ENCODE measurements around the gene SLC25A17.
A peak's percentile ranks its signal among the peaks of the same experiment; 100 is the strongest.

Gene SLC25A17

GRCh38 chr22:40823426-40823825 is 4.3 kb upstream of the SLC25A17 start:
- Histone ChIP-seq H3K4me3 (ENCODE audit: insufficient read depth, low read depth, low read length, poor library complexity, severe bottlenecking) (no peak overlapping the region), H3K4me1 (ENCODE audit: control insufficient read depth, insufficient read depth, low read length, poor library complexity, severe bottlenecking) (no peaks in the 10 kb centered on the region), H3K27me3 (replicated peaks; ENCODE audit: control insufficient read depth, insufficient read depth, low read length, poor library complexity, severe bottlenecking) (no peaks in the 10 kb centered on the region), H3K27ac (ENCODE audit: insufficient read depth, low read length, poor library complexity, severe bottlenecking) (no peak overlapping the region), H3K36me3 (ENCODE audit: control insufficient read depth, insufficient read depth, low read length) (peaks cover 11% of the 10 kb centered on the region), H3K9me3 (ENCODE audit: control insufficient read depth, low read length) (no peaks in the 10 kb centered on the region)
- no peak for DNase-seq

GRCh38 chr22:40819599-40820140 is 524 bp upstream of the SLC25A17 start:
- no peak for DNase-seq
- H3K27ac ChIP-seq (ENCODE audit: insufficient read depth, low read length, poor library complexity, severe bottlenecking): peak overlapping the region; percentile 59

GRCh38 chr22:40818192-40818746 is 877 bp downstream of the SLC25A17 start:
- Histone ChIP-seq H3K4me3 (ENCODE audit: insufficient read depth, low read depth, low read length, poor library complexity, severe bottlenecking) (peak overlapping the region; percentile 100), H3K4me1 (ENCODE audit: control insufficient read depth, insufficient read depth, low read length, poor library complexity, severe bottlenecking) (peaks cover 7% of the 10 kb centered on the region), H3K9me3 (ENCODE audit: control insufficient read depth, low read length) (no peaks in the 10 kb centered on the region), H3K36me3 (ENCODE audit: control insufficient read depth, insufficient read depth, low read length) (no peaks in the 10 kb centered on the region), H3K27me3 (replicated peaks; ENCODE audit: control insufficient read depth, insufficient read depth, low read length, poor library complexity, severe bottlenecking) (no peaks in the 10 kb centered on the region), H3K27ac (ENCODE audit: insufficient read depth, low read length, poor library complexity, severe bottlenecking) (no peak overlapping the region)
- DNase-seq: no peak

More at GRCh38 chr22:40819599-40820140, 524 bp upstream of the SLC25A17 start:
- Histone ChIP-seq H3K9me3 (ENCODE audit: control insufficient read depth, low read length) (no peaks in the 10 kb centered on the region), H3K27me3 (replicated peaks; ENCODE audit: control insufficient read depth, insufficient read depth, low read length, poor library complexity, severe bottlenecking) (no peaks in the 10 kb centered on the region), H3K36me3 (ENCODE audit: control insufficient read depth, insufficient read depth, low read length) (peaks cover 6% of the 10 kb centered on the region), H3K4me1 (ENCODE audit: control insufficient read depth, insufficient read depth, low read length, poor library complexity, severe bottlenecking) (peaks cover 7% of the 10 kb centered on the region), H3K4me3 (ENCODE audit: insufficient read depth, low read depth, low read length, poor library complexity, severe bottlenecking) (peak overlapping the region; percentile 100)

- no peak overlapping the region for H3K4me3 ChIP-seq (ENCODE audit: insufficient read depth, low read depth, low read length, poor library complexity, severe bottlenecking)
- DNase-seq: no peak
- H3K4me1 ChIP-seq (ENCODE audit: control insufficient read depth, insufficient read depth, low read length, poor library complexity, severe bottlenecking): peaks cover 7% of the 10 kb centered on the region
- no peak overlapping the region for H3K27ac ChIP-seq (ENCODE audit: insufficient read depth, low read length, poor library complexity, severe bottlenecking)
- H3K27me3 ChIP-seq (replicated peaks; ENCODE audit: control insufficient read depth, insufficient read depth, low read length, poor library complexity, severe bottlenecking): no peaks in the 10 kb centered on the region
- H3K36me3 ChIP-seq (ENCODE audit: control insufficient read depth, insufficient read depth, low read length): no peaks in the 10 kb centered on the region
- H3K9me3 ChIP-seq (ENCODE audit: control insufficient read depth, low read length): no peaks in the 10 kb centered on the region
Observed at GRCh38 chr22:40817737-40818136, 1.4 kb downstream of the SLC25A17 start.

- no peak for DNase-seq
- no peak overlapping the region for H3K27ac ChIP-seq (ENCODE audit: insufficient read depth, low read length, poor library complexity, severe bottlenecking)
- H3K9me3 ChIP-seq (ENCODE audit: control insufficient read depth, low read length): no peaks in the 10 kb centered on the region
- no peaks in the 10 kb centered on the region for H3K36me3 ChIP-seq (ENCODE audit: control insufficient read depth, insufficient read depth, low read length)
- no peak overlapping the region for H3K4me3 ChIP-seq (ENCODE audit: insufficient read depth, low read depth, low read length, poor library complexity, severe bottlenecking)
- no peaks in the 10 kb centered on the region for H3K27me3 ChIP-seq (replicated peaks; ENCODE audit: control insufficient read depth, insufficient read depth, low read length, poor library complexity, severe bottlenecking)
- H3K4me1 ChIP-seq (ENCODE audit: control insufficient read depth, insufficient read depth, low read length, poor library complexity, severe bottlenecking): peaks cover 7% of the 10 kb centered on the region
Observed at GRCh38 chr22:40813912-40814315, 5.2 kb downstream of the SLC25A17 start.

- H3K9me3 ChIP-seq (ENCODE audit: control insufficient read depth, low read length): no peaks in the 10 kb centered on the region
- H3K36me3 ChIP-seq (ENCODE audit: control insufficient read depth, insufficient read depth, low read length): no peaks in the 10 kb centered on the region
- no peak overlapping the region for H3K4me3 ChIP-seq (ENCODE audit: insufficient read depth, low read depth, low read length, poor library complexity, severe bottlenecking)
- no peak for DNase-seq
- H3K27ac ChIP-seq (ENCODE audit: insufficient read depth, low read length, poor library complexity, severe bottlenecking): no peak overlapping the region
- no peaks in the 10 kb centered on the region for H3K4me1 ChIP-seq (ENCODE audit: control insufficient read depth, insufficient read depth, low read length, poor library complexity, severe bottlenecking)
- H3K27me3 ChIP-seq (replicated peaks; ENCODE audit: control insufficient read depth, insufficient read depth, low read length, poor library complexity, severe bottlenecking): no peaks in the 10 kb centered on the region
Observed at GRCh38 chr22:40808018-40808841, 10.9 kb downstream of the SLC25A17 start.

- Histone ChIP-seq H3K27me3 (replicated peaks; ENCODE audit: control insufficient read depth, insufficient read depth, low read length, poor library complexity, severe bottlenecking) (no peaks in the 10 kb centered on the region), H3K4me3 (ENCODE audit: insufficient read depth, low read depth, low read length, poor library complexity, severe bottlenecking) (no peak overlapping the region), H3K4me1 (ENCODE audit: control insufficient read depth, insufficient read depth, low read length, poor library complexity, severe bottlenecking) (no peaks in the 10 kb centered on the region), H3K9me3 (ENCODE audit: control insufficient read depth, low read length) (no peaks in the 10 kb centered on the region), H3K27ac (ENCODE audit: insufficient read depth, low read length, poor library complexity, severe bottlenecking) (no peak overlapping the region), H3K36me3 (ENCODE audit: control insufficient read depth, insufficient read depth, low read length) (no peaks in the 10 kb centered on the region)
- no peak for DNase-seq
Observed at GRCh38 chr22:40806711-40807110, 12.4 kb downstream of the SLC25A17 start.

GRCh38 chr22:40805699-40806203 is 13.4 kb downstream of the SLC25A17 start:
- no peaks in the 10 kb centered on the region for H3K36me3 ChIP-seq (ENCODE audit: control insufficient read depth, insufficient read depth, low read length)
- no peaks in the 10 kb centered on the region for H3K27me3 ChIP-seq (replicated peaks; ENCODE audit: control insufficient read depth, insufficient read depth, low read length, poor library complexity, severe bottlenecking)
- no peak overlapping the region for H3K4me3 ChIP-seq (ENCODE audit: insufficient read depth, low read depth, low read length, poor library complexity, severe bottlenecking)
- no peaks in the 10 kb centered on the region for H3K4me1 ChIP-seq (ENCODE audit: control insufficient read depth, insufficient read depth, low read length, poor library complexity, severe bottlenecking)
- H3K9me3 ChIP-seq (ENCODE audit: control insufficient read depth, low read length): no peaks in the 10 kb centered on the region
- H3K27ac ChIP-seq (ENCODE audit: insufficient read depth, low read length, poor library complexity, severe bottlenecking): no peak overlapping the region
- DNase-seq: no peak

GRCh38 chr22:40805239-40805638 is 13.9 kb downstream of the SLC25A17 start:
- no peak overlapping the region for H3K27ac ChIP-seq (ENCODE audit: insufficient read depth, low read length, poor library complexity, severe bottlenecking)
- no peaks in the 10 kb centered on the region for H3K36me3 ChIP-seq (ENCODE audit: control insufficient read depth, insufficient read depth, low read length)
- H3K4me3 ChIP-seq (ENCODE audit: insufficient read depth, low read depth, low read length, poor library complexity, severe bottlenecking): no peak overlapping the region
- no peaks in the 10 kb centered on the region for H3K9me3 ChIP-seq (ENCODE audit: control insufficient read depth, low read length)
- no peaks in the 10 kb centered on the region for H3K27me3 ChIP-seq (replicated peaks; ENCODE audit: control insufficient read depth, insufficient read depth, low read length, poor library complexity, severe bottlenecking)
- no peaks in the 10 kb centered on the region for H3K4me1 ChIP-seq (ENCODE audit: control insufficient read depth, insufficient read depth, low read length, poor library complexity, severe bottlenecking)
- DNase-seq: no peak

- Histone ChIP-seq H3K9me3 (ENCODE audit: control insufficient read depth, low read length) (no peaks in the 10 kb centered on the region), H3K4me3 (ENCODE audit: insufficient read depth, low read depth, low read length, poor library complexity, severe bottlenecking) (no peak overlapping the region), H3K4me1 (ENCODE audit: control insufficient read depth, insufficient read depth, low read length, poor library complexity, severe bottlenecking) (no peaks in the 10 kb centered on the region), H3K36me3 (ENCODE audit: control insufficient read depth, insufficient read depth, low read length) (no peaks in the 10 kb centered on the region), H3K27me3 (replicated peaks; ENCODE audit: control insufficient read depth, insufficient read depth, low read length, poor library complexity, severe bottlenecking) (no peaks in the 10 kb centered on the region), H3K27ac (ENCODE audit: insufficient read depth, low read length, poor library complexity, severe bottlenecking) (no peak overlapping the region)
- no peak for DNase-seq
Observed at GRCh38 chr22:40803321-40803720, 15.8 kb downstream of the SLC25A17 start.
